Activated naive CD4-positive, alpha-beta T cell treated with anti-CD3 and anti-CD28 coated beads, Interleukin-2, amount 50 U/mL, for 16 hours (primary cell): ENCODE measurements around the gene SLC6A6.
"Not testable (repeated sequence)": the region's sequence is repeated elsewhere in the genome, so short reads cannot be mapped to it uniquely, and the experiment has no call there.

ENCODE experiments used
- DNase-seq: peaks from one replicate; pipeline ENCODE4 v3.0.0-alpha.2; 2020

SLC6A6 gene

DNA sequence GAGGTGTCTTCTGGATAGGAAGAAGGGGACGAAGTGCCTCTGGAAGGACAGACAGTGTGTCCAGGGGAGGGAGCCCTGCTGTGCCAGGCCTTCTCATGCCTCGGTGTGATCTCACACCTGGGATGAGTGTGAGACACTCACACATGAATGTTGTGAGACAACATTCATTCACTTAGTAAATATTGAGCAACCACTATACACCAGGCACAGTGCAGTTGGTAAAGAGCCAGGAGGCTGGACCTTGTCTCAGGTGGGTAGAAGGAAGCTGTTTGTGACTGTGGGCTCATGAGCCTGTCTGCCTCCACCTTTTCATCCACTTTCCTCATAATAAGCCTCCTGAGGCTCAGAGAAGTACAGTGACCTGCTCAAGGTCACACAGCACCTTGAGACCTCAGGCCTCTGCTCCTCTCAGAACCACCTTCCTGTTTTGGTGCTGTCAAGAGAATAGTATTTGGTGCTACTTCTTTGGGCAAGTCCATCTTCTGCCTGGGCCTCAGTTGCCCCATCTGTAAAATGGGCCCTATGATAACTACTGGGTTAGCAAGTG is 20.9 kb downstream of the SLC6A6 start:
- no peak for DNase-seq

DNA sequence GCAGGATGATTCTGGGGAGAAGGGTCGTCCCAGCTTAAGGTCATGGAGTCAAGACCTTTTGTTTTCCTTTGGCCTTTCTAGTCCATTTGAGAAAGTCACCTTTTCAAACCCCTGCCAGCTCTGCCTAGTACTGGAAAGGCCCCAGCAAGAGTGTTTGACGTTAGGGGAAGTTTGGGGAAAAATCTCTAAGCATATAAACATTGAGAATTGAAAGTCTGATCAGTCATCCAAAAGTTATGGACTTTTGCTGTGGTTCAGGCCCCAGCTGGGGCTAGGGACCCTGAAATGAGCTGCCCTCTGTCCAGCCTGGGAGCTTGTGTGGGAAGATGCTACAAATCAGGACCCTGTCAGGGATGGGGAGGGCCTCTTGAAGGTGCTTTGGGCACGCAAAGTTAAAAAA is 21.6 kb downstream of the SLC6A6 start:
- no peak for DNase-seq

DNA sequence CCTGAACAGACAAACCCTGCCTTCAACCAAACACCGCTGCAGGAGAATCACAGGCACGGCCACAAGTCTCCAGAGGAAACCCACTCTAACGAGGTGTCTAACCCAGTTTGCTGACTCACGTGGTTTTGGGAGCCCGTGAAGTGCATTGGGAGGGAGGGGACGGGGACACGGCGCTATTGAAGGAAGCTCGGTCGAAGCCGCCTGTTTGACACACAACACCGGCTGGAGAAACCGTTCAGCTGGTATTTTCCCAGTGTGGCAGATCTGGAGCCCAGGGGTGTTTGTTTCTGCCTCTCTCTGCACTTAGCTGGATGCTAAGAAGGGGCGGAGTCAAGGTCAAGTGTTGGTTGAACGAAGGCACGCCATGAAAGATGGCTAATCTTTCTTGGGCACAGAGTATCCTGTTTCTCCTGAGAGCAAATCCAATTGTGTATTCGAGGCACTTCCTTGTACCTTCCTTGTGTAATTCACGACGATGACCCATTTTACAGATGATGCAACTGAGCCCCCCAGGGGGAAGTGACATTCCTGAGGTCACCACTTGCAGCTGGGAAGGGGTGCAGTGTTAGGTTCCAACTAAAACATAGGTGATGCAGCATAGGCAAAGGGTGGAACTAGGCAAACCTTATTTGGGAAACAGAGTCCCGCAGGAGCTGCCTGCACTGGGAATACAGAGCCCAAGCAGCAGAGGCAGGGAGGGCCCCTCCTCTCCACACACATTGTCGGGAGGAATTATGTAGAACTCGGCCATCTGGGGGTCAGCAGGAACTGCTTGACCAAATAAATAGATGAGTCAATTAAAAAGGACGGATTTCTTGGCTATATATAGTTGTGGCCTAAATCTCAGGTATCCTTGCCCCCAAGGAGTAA is 22.5 kb downstream of the SLC6A6 start:
- DNase-seq = no peak

DNA sequence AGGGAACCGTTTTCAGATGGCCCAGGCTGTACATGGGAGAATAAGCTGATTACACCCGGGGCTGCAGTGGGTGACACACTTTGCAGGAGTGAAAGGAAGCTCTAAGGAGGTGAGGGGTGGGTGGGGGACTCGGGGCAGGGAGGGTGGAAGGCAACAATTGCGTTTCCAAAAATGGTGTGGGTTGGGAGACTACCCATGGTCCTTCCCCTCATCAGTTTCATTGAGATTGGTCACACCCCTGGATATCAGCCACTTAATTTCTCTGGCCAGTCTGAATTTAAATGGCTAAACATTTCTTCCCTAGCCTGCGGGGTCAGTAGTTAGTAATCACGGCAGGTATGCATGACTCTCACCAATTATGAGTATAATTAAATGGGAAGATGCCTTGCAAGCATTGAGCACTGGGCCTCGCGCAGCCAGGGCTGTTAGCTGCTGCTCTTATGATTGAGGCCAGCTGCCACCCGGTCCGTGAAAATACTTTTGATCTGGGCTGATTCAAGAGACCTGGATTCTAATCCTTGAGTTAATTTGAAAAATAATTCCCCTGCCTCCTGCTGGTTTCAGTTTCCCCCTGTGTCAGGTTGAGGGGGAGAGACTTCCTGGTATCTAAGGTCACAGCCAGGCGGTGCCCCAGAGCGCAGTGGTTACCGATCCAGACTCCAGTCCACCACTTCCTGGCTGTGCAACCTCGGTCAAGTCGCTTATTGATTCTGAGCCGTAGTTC is 23.3 kb downstream of the SLC6A6 start:
- no peak for DNase-seq

DNA sequence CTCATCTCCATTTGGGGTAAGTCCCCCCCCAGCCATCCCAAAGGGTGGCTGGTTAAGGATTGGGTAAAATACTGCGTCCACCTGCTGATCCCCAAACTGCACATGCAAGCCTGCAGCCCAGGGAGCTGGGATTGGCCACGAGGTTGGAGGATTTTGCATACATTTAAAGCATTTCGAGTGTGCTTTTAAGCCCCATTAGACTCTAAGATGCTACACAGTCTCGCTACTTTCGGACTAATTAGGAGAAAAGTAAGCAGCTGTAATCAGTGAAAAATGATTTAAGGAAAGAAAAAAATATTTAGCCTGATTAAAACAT is 23.9 kb downstream of the SLC6A6 start:
- no peak for DNase-seq

DNA sequence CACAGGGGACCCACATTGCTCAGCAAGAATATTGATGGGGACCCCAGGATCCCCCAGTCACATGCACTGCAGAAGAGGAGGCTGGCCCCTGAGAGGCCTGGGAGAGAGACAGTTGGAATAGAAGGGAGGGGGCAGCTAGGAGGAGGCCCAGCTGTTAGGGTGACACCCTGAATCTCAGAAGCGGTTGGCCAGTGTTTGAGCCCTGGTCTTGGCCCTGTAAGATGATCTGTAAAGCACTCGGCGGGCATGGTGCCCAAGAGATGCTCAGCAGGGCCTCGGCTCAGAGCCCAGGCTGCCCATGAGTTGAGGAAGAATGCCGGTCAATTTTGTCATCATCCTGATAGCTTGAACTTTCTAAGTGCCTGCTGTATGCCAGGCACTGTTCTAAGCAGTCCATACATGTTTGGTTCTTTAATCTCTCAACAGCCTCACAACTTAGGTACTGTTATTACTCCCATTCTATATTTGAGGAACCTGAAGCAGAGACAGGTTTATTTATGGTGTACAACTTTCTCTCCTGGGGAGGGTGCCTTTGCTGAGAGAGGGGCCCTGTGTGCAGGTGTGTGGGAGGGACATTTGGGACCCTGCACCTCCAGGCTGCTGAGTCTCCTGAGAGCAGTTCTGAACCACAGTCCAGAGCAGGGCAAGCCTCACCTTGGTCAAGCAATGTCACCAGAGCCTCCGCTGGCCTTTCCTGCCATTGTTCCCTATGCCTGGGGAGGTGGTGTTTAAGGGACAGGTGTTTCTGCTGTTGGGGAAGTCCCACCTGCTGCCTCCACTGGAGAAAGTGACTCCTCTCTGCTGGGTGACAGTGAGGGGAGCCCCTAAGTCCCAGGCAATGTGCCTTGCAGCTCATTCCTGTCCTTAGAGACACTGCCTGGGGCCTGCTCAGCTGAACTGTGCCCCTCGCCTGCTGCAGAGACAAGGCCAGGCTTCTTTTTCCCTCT is 26.0 kb downstream of the SLC6A6 start:
- DNase-seq = peak; percentile 54

DNA sequence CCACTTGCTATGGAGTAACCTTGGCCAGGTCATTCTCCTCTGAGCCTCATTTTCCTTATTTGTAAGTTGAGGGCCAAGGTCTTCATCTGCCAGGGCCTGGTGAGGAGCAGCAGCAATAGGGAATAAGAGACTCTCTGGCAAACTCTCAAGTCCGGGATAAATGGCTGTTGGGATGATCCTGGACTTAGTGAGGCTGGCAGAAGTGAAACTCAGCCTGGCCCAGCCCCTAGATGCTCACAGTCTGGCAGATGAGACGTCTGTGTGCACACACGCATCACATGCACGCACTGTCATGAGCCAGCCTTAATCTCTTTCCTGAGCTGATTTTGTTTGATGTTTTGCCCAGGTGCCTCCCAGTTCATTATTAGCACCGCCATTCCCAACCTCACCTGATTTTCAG is 26.8 kb downstream of the SLC6A6 start:
- DNase-seq = no peak

DNA sequence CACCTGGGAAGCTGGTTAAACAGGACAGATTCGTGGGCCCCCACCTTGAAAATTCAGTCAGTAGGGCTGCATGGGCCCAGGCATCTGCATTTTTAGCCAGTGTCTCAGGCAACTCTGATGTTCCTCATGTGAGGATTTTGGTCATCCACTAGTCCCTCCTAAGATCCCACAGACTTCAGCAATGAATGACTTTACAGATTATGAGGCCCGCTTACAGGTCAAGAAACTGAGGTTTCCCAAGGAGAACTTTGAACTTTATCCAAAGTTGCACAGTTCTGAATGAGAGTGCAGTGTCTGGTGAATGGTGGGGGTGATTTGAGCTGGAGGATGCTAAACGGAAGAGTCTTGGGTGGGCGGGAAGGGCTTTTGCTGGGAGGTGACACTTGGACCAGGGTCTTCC is 27.2 kb downstream of the SLC6A6 start:
- DNase-seq = no peak

DNA sequence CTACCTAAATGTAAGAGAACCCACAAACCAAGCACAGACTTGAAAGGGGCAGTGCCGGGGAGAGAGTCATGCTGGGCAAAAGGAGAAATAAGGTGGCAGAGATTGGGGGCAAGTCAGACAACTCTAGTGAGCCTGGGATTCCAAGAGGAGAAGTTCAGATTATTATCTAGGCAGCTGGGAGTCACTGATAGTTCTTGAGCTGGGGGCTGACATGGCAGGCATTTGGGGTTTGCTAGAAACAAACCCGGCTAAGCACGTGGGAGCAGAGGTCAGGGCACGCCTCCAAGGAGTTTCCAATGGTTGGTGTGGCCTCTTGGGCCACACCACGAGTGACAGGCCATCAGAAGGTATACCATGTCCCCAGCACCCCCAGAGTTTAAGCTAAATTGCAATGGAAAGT is 27.6 kb downstream of the SLC6A6 start:
- no peak for DNase-seq

DNA sequence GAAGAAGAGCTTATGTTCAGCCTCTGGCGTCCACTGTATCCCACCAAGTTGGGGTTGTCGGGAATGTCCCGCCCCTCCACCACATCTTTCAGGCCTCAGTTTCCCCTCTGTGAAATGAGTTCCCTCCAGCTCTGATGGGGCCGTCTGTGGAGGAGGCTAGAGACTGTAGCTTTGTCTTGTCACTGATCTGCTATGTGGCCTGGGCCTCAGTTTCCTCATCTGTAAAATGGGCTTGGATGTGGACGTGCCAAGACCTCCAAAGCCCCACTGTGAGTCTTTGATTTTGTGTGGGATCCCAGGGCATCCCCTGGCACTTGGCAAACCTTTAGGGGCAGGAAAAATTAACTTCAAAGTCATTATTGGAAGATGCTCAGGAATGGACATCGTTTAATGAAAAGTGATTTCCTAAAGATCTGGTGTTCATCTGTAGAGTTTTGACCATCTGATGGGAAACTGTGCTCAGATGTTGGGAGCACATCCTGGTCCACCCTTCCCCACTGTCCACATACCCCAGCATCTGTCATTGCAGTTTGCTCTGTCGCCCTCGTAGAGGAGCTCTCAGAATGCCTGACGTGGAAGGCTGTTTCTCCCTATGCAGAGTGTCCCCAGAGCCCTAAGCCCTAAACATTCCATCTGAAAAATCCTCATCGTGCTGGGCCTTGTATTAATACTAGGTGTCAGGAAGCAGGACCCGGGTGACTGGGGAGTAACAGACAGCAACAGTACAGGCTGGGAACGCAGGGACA is 28.5 kb downstream of the SLC6A6 start:
- no peak for DNase-seq

DNA sequence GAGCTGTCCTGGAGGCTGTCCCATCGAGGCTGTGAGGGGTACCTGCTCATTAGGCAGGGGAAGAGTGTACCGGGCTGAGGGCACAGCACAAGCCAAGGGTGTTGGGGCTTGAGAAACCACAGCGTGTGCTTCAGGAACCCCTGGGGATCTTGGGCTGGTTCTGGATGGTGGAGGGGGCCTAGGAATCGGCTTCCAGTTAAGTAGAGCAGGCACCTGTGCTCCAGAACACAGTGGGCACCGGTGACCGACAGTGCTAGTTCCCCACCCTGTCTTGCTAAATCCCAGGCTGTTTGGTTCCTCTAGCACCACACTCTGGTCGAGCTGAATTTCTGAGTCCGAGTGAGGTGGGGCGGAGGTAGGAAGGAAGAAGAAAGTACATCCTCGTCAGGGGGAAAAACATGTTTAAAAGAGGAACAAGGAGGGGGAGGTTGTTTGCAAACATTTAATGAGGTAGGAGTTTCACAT is 29.1 kb downstream of the SLC6A6 start:
- DNase-seq = no peak

DNA sequence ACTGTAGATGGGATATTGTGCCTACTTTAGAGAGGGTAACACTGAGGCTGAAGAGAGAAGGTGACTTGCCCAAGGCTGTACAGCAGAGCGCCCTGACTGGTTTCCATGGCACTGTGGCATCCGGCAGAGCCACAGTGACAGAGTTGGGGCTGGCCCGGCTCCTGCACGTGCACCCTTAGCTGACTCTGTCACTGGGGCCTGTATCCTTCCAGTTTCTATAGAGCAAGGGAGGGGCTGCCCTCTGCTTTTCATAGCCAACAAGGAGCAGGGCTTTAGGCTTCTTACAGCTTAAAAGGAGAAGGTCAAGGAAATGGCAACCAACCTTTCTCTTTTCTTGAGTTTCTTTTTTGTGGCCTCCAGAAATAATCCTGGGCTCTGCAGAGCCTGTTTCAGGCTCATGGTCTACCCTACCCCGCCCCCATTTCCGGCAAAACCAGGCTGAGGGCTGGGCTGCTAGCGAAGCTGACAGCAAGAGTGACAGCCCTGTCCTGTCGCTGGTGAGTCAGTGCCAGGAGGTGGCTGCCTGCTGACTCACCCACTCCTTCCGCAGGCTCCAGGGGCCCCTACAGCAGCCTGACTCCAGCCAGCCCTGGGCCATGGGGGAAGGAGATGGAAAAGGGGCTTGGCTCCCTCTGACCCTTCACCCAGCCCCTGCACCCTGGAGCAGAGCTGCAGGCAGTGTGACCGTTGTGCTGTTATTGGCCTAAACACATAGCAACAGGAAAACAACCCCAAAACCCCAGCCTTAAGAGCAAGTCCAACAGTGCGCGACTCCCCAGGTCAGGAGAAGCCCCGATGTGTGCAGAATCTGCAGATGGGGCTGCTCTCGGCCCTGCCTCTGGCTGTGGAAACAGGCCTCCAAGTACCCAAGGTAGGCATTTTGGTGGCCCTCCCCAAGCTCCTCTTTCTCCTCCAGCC is 29.8 kb downstream of the SLC6A6 start:
- peak; percentile 96 for DNase-seq

DNA sequence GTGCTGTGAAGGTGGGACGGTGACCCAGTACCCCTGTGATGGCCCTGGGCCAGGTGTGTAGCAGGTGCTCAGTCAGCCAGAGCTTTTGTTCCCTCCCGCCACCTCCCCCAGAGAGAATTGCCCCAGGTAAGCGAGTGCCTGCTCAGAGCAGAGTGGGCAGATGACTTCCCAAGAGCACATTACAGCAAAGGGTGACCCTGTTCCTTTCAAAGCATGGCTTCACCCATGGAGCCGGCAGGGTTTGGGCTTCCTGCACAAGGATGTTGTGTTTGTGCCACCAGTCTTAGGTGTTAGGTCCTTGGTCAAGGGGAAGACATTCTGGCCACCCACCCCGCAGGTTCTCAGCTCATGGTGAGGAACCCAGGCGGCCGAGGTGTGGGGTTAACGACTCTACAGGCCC is 30.7 kb downstream of the SLC6A6 start:
- DNase-seq = no peak

DNA sequence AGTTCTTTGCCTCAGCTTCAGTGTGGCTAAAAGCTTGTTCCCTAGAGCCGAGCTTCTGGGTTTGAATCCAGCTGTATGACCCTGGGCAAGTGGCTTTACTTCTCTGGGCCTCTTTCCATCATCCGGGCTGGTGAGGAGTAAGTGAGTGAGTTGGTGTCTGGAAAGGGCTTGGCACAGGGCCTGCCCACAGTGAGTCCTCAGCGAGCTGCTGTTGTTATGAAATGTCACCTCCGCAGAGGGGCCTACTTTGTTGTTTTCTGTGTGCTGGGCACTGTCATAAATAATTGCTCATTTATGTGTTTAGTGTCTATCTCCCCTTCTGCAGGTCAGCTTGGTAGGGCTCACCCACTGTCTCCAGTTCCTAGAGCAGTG is 31.7 kb downstream of the SLC6A6 start:
- DNase-seq = no peak

DNA sequence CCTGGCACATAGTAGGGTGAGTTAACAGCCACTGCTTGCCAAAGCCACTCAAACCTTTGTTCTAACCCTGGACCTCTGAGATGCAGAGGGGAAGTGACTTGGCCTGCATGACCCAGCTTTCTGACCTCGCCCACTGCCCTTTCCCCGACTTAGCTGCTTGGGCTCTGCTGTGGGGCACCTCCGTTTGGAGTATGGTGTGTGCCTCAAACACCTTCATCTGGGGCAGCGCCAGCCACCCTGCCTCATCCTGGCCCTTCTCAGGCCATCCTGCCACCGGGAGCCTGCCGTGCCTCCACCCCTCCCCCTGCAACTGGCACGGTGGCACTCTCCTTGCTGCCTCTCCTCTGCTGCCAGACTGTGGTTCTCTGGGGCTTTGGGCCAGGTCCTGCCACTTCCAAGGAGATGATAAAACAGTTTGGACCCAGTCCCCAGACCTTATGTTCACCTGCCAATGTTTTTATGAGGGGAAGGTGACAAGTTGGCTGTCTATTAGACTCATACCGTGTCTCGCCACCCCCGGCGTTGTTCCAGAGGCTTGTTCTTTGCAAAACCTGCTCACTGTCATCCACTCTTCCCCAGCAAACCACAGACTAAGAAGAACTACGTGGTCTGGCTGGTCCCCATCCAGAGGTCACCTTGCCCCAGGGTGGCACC is 32.2 kb downstream of the SLC6A6 start:
- DNase-seq = no peak

DNA sequence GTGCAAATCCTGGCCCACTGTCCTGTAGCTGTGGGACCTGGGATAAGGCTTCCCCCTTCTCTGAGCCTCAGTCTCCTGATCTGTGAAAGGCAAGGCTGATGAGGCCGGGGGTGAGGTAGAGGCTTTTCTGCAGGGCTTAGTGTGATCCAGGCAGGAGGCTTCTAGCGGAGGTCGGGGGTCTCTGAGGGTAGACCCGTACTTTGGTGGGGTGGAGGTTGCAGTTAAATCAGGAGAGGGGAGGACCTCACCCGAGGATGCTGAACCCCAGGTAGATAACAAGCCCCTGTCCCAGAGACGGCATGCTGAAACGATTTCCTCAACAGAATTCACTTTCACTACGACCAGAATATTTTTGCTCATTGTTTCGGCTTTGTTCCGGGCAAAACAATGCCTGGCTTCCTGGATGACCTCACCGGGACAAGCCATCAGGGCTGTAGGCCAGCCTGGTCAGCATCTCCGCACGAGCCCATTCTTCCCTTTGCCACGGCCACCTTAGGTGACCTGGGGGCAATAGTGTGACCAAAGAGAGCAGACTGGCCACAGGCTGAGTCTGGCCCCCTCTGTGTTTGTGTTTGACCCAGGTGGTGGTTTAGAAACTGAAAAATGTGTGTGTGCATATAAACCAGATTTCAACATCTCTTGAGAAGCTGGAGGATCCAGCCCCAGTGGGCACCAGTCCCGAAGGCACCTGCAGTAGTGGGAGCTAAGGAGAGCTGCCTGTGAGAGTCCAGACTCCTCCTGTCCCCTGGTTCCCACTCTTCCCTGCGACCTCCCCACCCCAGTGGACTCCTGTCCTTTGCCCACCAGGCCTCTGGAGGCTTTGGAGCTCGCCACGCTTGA is 33.0 kb downstream of the SLC6A6 start:
- DNase-seq = no peak

DNA sequence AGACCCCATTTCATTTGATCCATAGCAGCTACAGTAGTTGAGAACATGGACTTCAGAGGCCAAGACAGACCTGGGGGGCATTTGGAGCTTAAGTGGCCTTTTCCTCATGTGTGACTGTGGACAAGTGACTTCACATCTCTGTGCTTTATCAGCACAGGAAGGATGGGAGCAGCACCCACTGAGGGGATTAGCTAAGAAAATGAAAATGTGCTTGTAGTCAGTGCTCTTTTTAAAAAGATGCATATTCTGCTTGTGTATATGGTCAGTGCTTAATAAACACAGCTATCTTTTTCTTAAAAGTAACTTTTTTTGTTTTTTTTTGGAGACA is 34.5 kb downstream of the SLC6A6 start:
- no peak for DNase-seq

DNA sequence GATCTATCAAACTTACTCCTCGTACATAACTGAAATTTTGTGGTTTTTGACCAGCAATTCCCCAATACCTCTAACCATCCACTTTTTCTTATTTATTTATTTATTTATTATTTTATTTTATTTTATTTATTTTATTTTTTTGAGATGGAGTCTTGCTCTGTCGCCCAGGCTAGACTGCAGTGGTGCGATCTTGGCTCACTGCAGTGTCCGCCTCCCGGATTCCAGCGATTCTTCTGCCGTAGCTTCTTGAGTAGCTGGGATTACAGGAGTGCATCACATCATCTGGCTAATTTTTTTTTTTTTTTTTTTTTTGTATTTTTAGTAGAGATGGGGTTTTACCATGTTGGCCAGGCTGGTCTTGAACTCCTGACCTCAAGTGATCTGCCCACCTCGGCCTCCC is 35.3 kb downstream of the SLC6A6 start:
- not testable (repeated sequence) for DNase-seq

DNA sequence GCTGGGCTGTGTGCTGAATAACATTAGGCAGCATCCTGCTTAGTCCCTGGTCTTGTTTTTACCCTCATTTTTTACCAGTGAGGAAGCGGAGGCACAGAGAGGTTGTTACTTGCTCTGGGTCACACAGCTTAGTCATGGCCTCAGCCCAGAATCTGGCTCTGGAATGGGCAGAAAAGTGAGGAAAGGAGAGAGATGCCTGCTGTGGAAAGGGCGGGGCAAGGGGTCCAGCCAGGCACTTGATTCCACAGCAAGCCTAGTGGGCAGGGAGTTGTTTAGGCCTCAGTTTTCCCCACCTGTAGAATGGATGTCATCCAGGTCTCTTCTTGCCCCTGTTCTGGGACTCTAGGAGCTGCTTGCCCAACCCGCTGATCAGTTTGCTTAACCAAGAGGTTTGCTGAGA is 35.9 kb downstream of the SLC6A6 start:
- DNase-seq = no peak

DNA sequence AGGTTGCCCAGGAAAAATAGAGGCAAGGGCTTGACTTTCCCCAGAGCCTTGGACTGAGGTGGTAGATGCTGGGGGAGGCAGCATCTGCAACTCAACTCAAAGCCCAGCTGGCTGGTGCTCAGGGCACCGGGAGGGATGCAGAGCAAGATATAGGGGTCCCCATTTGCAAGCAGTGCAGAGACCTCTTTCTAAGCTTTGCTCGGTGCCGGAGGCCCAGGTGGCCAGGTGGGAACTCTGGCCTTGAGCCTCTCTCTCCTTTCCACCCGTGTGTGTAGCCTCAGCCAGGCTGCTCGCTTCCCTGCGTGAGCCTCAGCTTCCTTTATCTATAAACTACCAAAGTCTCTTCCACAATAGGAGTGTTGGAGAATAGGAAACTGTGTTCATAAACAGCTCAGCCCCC is 36.5 kb downstream of the SLC6A6 start:
- DNase-seq = no peak
